ENCODE measurements around the gene DTNB. TPM values are rescaled to one million over a fixed set of nuclear protein-coding genes. Genes with fewer than 3 reads are reported as not detected.

The DTNB gene
- total RNA-seq, 1 experiment from 2014 or later: 51.9 TPM

DNA sequence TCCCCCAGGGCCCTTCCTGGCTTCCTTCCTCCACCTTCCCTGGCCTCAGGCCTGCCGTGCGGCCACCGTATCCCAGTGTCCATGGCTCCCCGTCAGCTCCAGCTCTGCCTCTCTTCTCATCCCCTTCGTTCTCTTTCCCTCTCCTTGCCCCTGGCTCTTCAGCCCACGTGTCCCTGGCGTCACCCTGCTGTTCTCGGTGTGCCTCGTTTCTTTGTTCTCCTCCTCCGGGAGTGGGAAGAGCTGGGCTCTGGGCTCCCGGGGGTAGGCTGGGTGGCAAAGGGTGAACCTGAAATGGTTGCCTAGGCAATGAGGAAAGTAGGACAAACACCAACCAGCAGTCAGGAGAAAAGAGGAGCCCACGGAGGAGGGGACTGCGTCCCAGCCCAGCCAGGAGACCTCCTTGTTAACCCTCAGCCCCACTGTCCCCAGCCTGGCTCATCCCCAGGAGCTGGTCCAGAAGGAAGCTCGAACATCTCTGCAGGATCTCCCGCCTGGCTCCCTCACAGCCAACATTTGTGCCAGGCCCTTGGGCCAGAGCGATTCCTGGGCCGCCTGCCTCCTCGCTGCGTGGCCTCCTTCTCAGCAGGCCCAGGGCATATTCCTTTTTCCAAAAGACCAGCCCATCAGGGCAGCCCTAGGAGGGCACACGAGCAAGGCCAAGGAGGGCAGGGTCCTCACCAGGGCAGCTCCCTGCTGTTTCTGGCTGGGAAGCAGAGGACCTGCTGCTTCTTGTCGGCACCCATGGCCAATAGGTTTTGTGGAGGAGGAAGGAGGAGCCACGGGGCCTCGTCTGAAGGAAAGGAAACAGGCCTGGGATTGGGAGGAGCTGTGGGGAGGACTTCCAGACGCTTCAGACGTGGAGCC is 300.7 kb downstream of the DTNB start:
- Histone ChIP-seq H3K27me3 (ENCODE audit: insufficient read depth, low read depth) (no peaks in the 10 kb centered on the region), H3K4me2 (no peak overlapping the region), H3K9me3 (ENCODE audit: insufficient read depth, low read depth) (no peaks in the 10 kb centered on the region), H3K4me3 (no peak overlapping the region), H3K4me1 (replicated peaks; ENCODE audit: insufficient read depth) (peaks cover 7% of the 10 kb centered on the region), H2AFZ (no peak overlapping the region), H3F3A (ENCODE audit: insufficient read depth, low read depth) (peaks cover 17% of the 10 kb centered on the region; the same call in 1 of the 2 replicates), H3K9me2 (ENCODE audit: insufficient read depth) (no peaks in the 10 kb centered on the region), H4K20me1 (ENCODE audit: insufficient read depth) (no peaks in the 10 kb centered on the region), H3K79me2 (ENCODE audit: low read depth) (no peaks in the 10 kb centered on the region), H3K36me3 (ENCODE audit: low read depth) (no peaks in the 10 kb centered on the region), H3K27ac (no peak overlapping the region)
- no peak for TF ChIP-seq EZH2 (IDR thresholded peaks at IDR 0.05; ENCODE audit: low read depth)
- no peak for TF ChIP-seq CTCF (conservative IDR thresholded peaks at IDR 0.05)
- no peak for DNase-seq
- no TSS peak for BruUV-seq (replicated peaks)
- ChIA-PET CTCF (interaction anchor here (0.6 to 1.5 kb wide), 2 partner anchors 11 to 80 kb away, joined by 3 to 4 read pairs; no protein-coding TSS in a partner anchor), POLR2A (ENCODE audit: unreplicated experiment) (no interaction called here)
- intact Hi-C loops (cut with micrococcal nuclease; ENCODE audit: unreplicated experiment): no loop called here

GRCh38 chr2:25371253-25372241 is 301.8 kb downstream of the DTNB start:
- no peak for DNase-seq
- no peak overlapping the region for H3K4me3 ChIP-seq
- intact Hi-C loops (cut with micrococcal nuclease; ENCODE audit: unreplicated experiment): no loop called here
- no peak overlapping the region for H2AFZ ChIP-seq
- no peaks in the 10 kb centered on the region for H4K20me1 ChIP-seq (ENCODE audit: insufficient read depth)
- H3K79me2 ChIP-seq (ENCODE audit: low read depth): no peaks in the 10 kb centered on the region
- peaks cover 9% of the 10 kb centered on the region; the same call in 1 of the 2 replicates for H3F3A ChIP-seq (ENCODE audit: insufficient read depth, low read depth)
- no peaks in the 10 kb centered on the region for H3K27me3 ChIP-seq (ENCODE audit: insufficient read depth, low read depth)
- H3K27ac ChIP-seq: no peak overlapping the region
- H3K4me2 ChIP-seq: no peak overlapping the region
- ChIA-PET CTCF (interaction anchor here (1.5 kb wide), 1 partner anchor 10 kb away, joined by 4 read pairs; no protein-coding TSS in a partner anchor), POLR2A (ENCODE audit: unreplicated experiment) (no interaction called here)
- no peaks in the 10 kb centered on the region for H3K4me1 ChIP-seq (replicated peaks; ENCODE audit: insufficient read depth)
- no peaks in the 10 kb centered on the region for H3K36me3 ChIP-seq (ENCODE audit: low read depth)
- no TSS peak for BruUV-seq (replicated peaks)
- H3K9me2 ChIP-seq (ENCODE audit: insufficient read depth): no peaks in the 10 kb centered on the region
- TF ChIP-seq EZH2 (IDR thresholded peaks at IDR 0.05; ENCODE audit: low read depth) (no peak), CTCF (conservative IDR thresholded peaks at IDR 0.05) (no peak)
- H3K9me3 ChIP-seq (ENCODE audit: insufficient read depth, low read depth): no peaks in the 10 kb centered on the region

DNA sequence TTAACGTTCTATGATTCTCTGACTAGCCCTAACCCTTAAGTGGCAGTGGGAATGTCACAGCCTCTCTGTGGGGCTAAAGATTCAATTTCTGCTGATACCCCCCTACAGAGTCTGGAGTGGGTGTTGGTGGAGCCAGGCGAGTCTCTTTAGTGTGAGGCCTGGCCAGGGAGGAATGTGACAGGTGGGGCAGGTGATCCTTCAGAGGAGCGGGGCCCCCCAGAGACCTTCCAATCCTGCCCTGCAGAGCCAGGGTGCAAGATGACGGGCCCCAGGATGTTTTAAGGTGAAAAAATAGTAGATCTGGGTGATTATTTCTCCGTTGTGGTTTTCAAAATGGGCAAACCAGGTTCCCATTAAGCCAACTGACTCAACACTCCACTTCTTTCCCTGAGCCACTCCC is 303.5 kb downstream of the DTNB start:
- H3K27ac ChIP-seq: no peak overlapping the region
- no peak for DNase-seq
- H3F3A ChIP-seq (ENCODE audit: insufficient read depth, low read depth): 0 out of 2 replicates have a peak, but pooled peaks cover 5% of the 10 kb centered on the region
- H3K36me3 ChIP-seq (ENCODE audit: low read depth): no peaks in the 10 kb centered on the region
- no peak overlapping the region for H3K4me3 ChIP-seq
- H2AFZ ChIP-seq: no peak overlapping the region
- BruUV-seq (replicated peaks): no TSS peak
- ChIA-PET POLR2A (ENCODE audit: unreplicated experiment) (no interaction called here), CTCF (no interaction called here)
- H3K27me3 ChIP-seq (ENCODE audit: insufficient read depth, low read depth): no peaks in the 10 kb centered on the region
- H3K4me2 ChIP-seq: no peak overlapping the region
- H3K9me2 ChIP-seq (ENCODE audit: insufficient read depth): no peaks in the 10 kb centered on the region
- no peaks in the 10 kb centered on the region for H3K9me3 ChIP-seq (ENCODE audit: insufficient read depth, low read depth)
- H3K4me1 ChIP-seq (replicated peaks; ENCODE audit: insufficient read depth): no peaks in the 10 kb centered on the region
- intact Hi-C loops (cut with micrococcal nuclease; ENCODE audit: unreplicated experiment): no loop called here
- no peak for TF ChIP-seq CTCF (conservative IDR thresholded peaks at IDR 0.05)
- TF ChIP-seq EZH2 (IDR thresholded peaks at IDR 0.05; ENCODE audit: low read depth): no peak
- H3K79me2 ChIP-seq (ENCODE audit: low read depth): no peaks in the 10 kb centered on the region
- H4K20me1 ChIP-seq (ENCODE audit: insufficient read depth): no peaks in the 10 kb centered on the region

Data from PC-9 (cell line).